Gastrocnemius medialis (tissue), 4 donors: ENCODE results near the gene ATP4B.

ENCODE experiments used
- CTCF ChIP-seq, 5 experiments: fragments of 450-650 bp in 3 of 5; fragments of 200-600 bp in 2 of 5; sonication (generic) in 2 of 5; IDR thresholded peaks in 4 of 5; conservative IDR thresholded peaks in 1 of 5; 1 replicate in 4 of 5; 2 replicates in 1 of 5; pipeline ENCODE4 v1.5.1; 2016 to 2019; ENCODE audit warnings: antibody characterized with exemption in 5 of 5, mild to moderate bottlenecking in 3 of 5, moderate library complexity in 3 of 5
- POLR2A ChIP-seq, 2 donors: fragments of 450-650 bp; IDR thresholded peaks; one replicate each; pipeline ENCODE4 v1.6.1; 2017; ENCODE audit warnings: antibody characterized with exemption in 2 of 2, mild to moderate bottlenecking in 2 of 2, moderate library complexity in 2 of 2

DNA sequence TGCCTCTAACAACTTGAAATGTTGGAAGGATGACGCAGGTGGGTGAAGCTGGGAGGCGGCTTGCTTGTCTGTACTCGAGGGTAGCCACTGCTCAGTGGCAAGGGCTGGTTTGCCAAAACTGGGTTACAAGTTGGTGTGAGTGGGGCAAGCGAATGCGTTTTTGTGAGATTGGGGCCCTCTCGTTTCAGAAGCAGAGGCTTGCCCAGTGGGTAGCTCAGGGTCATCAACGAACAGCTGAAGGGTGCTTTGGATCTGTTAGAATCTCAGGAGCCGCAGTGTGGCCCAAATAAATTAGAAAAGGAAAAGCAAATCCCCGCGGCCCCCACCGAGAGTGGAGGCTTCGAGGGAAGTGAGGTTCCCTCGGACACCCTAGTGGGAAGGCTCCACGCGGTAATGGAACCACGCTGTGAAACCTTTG, 7.3 kb downstream of the ATP4B start:
- TF ChIP-seq CTCF (IDR thresholded peaks at IDR 0.05 in 4 of 5, conservative IDR thresholded peaks at IDR 0.05 in 1 of 5) (no peak), POLR2A (IDR thresholded peaks at IDR 0.05) (no peak)
